Stomach (tissue), 9 donors: Measurements from ENCODE around the gene SHISA3. TPM values are rescaled to one million over a fixed set of nuclear protein-coding genes. Genes with fewer than 3 reads are reported as not detected.

Experiments used
- DNase-seq, 2 donors: peaks; one replicate each; pipeline versions ENCODE4 v3.0.0 to v3.0.0-alpha.2; 2013 to 2019
- H3K27ac ChIP-seq, 5 donors: fragments of 200-600 bp in 4 of 5; sonication (generic) in 4 of 5; one replicate each; pipeline ENCODE4 v1.5.1; 2013 to 2019; ENCODE audit warnings: mild to moderate bottlenecking in 1 of 5, moderate library complexity in 1 of 5
- H3K27me3 ChIP-seq, 3 donors: fragments of 200-600 bp; sonication (generic); one replicate each; pipeline ENCODE4 v1.5.1; 2017 to 2019; ENCODE audit warnings: mixed run types in 1 of 3
- H3K36me3 ChIP-seq, 4 donors: fragments of 200-600 bp; sonication (generic); 1 replicate in 3 of 4; 2 replicates in 1 of 4; pipeline ENCODE4 v1.5.1; 2016 to 2019
- H3K4me1 ChIP-seq, 4 donors: fragments of 200-600 bp; sonication (generic); one replicate each; pipeline ENCODE4 v1.5.1; 2016 to 2019
- H3K4me3 ChIP-seq, 4 donors: fragments of 200-600 bp; sonication (generic) in 3 of 4; one replicate each; pipeline ENCODE4 v1.5.1; 2016 to 2019; ENCODE audit warnings: mild to moderate bottlenecking in 1 of 4
- H3K9me3 ChIP-seq, 4 donors: fragments of 200-600 bp; sonication (generic); one replicate each; pipeline ENCODE4 v1.5.1; 2016 to 2019
- EP300 ChIP-seq: sonication (generic); formaldehyde crosslinking; IDR thresholded peaks from one replicate; pipeline ENCODE4 v1.6.1; 2017; ENCODE audit warnings: antibody characterized with exemption
- POLR2A ChIP-seq, 4 donors: fragments of 450-650 bp; IDR thresholded peaks; one replicate each; pipeline ENCODE4 v1.6.1; 2016; ENCODE audit warnings: antibody characterized with exemption in 4 of 4, control low read depth in 2 of 4, mild to moderate bottlenecking in 1 of 4, moderate library complexity in 1 of 4
- POLR2AphosphoS5 ChIP-seq, 3 donors: sonication (generic); formaldehyde crosslinking; IDR thresholded peaks; one replicate each; pipeline ENCODE4 v1.6.1; 2016; ENCODE audit warnings: antibody characterized with exemption in 3 of 3
- WGBS, 5 donors: extraction: QIAGEN DNeasy Blood & Tissue Kit in 3 of 5; methylation state at CpG; one replicate each; pipeline versions ENCODE4 v1.1.5 to v1.1.7; 2013 to 2018; 5-methylcytosine and 5-hydroxymethylcytosine counted together
- intact Hi-C: fragments of 100-400 bp; cut with DNase I; formaldehyde crosslinking; loops from one replicate; pipeline ENCODE4 v1.15.1; 2023; ENCODE audit warnings: low total_unique reads
- polyA plus RNA-seq, 3 donors: library from polyadenylated mRNA; stranded (reverse); fragments of 200-250 nt; gene quantifications; one replicate each; pipeline ENCODE4 v1.2.3, GENCODE V29; 2013
- total RNA-seq, 5 donors: library from RNA; depleted of rRNA; stranded (reverse); fragments of >200 nt; gene quantifications; one replicate each; pipeline versions ENCODE4 v1.1.0 to v1.2.3, GENCODE V29; 2014 to 2016
- TF ChIP-seq, protein P1 (sequence below), 7 experiments: fragments of 450-650 bp in 4 of 7; fragments of 200-600 bp in 3 of 7; sonication (generic) in 3 of 7; IDR thresholded peaks; one replicate each; pipeline ENCODE4 v1.5.1; 2016 to 2019; ENCODE audit warnings: antibody characterized with exemption in 7 of 7, control low read depth in 2 of 7, mild to moderate bottlenecking in 1 of 7
- donor health status: healthy with polysubstance abuse.
- donor health status: Bipolar disorder and iron deficiency.
- donor health status: healthy.

The SHISA3 gene
- total and polyA plus RNA-seq, 8 donors: 0.44 to 8.4 (median 1.7) TPM; not detected in 1

DNA sequence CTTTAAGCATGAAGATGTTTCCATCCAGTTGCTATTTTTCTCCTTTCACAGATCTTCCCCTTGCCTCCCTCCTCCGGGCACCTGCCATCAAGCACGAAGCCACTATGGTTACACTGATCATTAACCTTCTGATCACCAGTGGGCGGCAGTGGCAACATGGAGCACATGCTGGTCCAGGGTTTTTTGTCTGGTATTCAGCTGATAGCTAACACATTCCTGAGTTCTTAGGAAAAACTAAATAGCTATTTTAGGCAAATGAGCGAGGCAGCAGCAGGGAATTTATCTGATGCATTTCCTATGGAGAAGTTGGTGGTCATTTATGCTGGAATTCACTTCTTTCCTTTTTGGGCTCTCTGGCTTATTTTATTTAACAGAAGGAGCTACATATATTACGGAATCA lies 22.9 kb downstream of the SHISA3 start:
- intact Hi-C loops: no loop called here
- no peak overlapping the region for H3K27ac ChIP-seq

DNA sequence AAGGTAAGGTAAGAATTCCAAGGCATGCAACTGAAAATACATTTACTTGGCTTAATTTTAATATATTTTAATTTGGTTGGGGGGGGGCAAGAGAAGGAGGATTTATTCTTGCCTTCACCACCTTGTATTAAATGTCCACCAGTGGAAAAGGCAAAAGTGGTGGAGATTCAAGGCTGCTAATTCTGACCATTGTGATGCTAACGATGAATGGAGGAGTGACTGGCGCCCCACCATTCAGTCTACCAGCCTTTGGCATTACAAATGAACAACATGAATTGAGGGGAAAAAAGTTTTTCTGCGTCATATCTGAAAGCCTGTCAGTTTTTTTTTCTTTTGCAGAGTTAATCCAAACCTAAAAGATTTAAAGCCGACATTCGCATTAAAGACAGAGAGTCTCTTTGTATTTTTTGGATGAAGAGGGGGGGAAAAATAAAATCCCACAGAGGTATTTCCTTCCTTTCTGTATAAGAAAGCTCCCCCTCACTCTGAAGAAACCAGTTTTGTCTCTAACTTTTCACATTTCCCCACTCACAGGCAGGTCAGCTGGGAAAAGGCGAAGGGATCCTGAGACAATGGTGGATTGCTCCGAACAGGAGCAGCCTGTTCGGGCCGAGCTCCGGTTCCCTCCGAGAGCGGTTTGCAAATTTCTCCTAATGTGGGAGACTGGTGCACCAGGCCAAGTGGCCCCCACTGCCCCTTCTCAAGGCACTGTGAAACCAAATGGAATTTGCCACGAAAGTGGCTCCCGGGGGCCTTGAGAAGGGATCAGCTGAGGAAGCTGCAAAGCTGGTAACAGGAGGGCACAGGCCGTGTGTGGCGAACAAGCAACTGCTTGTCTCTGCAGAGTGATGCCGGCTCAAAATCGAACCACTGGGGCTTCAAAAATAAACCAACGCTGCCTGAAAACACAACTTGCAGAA lies 28.1 kb downstream of the SHISA3 start:
- H3K36me3 ChIP-seq: peaks cover 3 to 41% (median 37%) of the 10 kb centered on the region in 4 donors
- H3K4me3 ChIP-seq: no peak overlapping the region
- WGBS, 5 donors: 91 to 95% (median 94%) methylated on average over 19 of the region's 19 CpGs
- TF ChIP-seq POLR2A (IDR thresholded peaks at IDR 0.05) (no peak), EP300 (no peak), POLR2AphosphoS5 (IDR thresholded peaks at IDR 0.05) (no peak)
- TF ChIP-seq, protein P1, sequence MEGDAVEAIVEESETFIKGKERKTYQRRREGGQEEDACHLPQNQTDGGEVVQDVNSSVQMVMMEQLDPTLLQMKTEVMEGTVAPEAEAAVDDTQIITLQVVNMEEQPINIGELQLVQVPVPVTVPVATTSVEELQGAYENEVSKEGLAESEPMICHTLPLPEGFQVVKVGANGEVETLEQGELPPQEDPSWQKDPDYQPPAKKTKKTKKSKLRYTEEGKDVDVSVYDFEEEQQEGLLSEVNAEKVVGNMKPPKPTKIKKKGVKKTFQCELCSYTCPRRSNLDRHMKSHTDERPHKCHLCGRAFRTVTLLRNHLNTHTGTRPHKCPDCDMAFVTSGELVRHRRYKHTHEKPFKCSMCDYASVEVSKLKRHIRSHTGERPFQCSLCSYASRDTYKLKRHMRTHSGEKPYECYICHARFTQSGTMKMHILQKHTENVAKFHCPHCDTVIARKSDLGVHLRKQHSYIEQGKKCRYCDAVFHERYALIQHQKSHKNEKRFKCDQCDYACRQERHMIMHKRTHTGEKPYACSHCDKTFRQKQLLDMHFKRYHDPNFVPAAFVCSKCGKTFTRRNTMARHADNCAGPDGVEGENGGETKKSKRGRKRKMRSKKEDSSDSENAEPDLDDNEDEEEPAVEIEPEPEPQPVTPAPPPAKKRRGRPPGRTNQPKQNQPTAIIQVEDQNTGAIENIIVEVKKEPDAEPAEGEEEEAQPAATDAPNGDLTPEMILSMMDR (IDR thresholded peaks at IDR 0.05): no peak
- no peak for DNase-seq
- no peaks in the 10 kb centered on the region for H3K27me3 ChIP-seq
- no peaks in the 10 kb centered on the region for H3K9me3 ChIP-seq
- no peak overlapping the region for H3K27ac ChIP-seq
- H3K4me1 ChIP-seq: no peaks in the 10 kb centered on the region
- intact Hi-C loops: no loop called here

More for the DNA sequence above, 22.9 kb downstream of the SHISA3 start:
- peaks cover 0 to 45% (median 34%) of the 10 kb centered on the region in 4 donors for H3K36me3 ChIP-seq
- no peak for DNase-seq
- no peaks in the 10 kb centered on the region for H3K9me3 ChIP-seq
- no peaks in the 10 kb centered on the region for H3K27me3 ChIP-seq
- no peak for TF ChIP-seq EP300
- 85 to 94% (median 90%) methylated on average over 5 of the region's 5 CpGs for WGBS, 5 donors
- no peaks in the 10 kb centered on the region for H3K4me1 ChIP-seq
- H3K4me3 ChIP-seq: no peak overlapping the region

DNA sequence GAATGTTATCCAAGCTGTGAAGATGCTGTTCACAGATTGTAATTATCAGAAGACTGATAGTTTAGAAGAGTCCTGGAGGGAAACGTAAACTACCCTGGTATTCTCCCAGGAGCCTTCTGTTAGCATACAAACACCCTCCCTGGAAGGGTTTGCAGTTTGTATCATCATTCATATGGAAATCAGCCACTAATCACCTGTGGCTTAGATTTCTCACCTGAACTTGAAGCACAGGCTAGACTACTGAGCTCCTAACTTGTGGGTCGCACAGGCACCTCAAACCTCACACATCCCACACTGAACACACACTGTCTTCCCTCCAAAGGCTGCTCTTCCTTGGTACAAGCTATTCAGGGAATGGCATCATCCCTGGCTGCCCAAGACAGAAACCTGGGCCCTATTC lies 30.7 kb downstream of the SHISA3 start:
- WGBS, 5 donors: 76 to 85% (median 82%) methylated on average over 2 of the region's 2 CpGs
- Histone ChIP-seq H3K27me3 (no peaks in the 10 kb centered on the region), H3K4me3 (no peak overlapping the region), H3K4me1 (no peaks in the 10 kb centered on the region), H3K36me3 (peaks cover 3 to 27% (median 14%) of the 10 kb centered on the region in 4 donors), H3K9me3 (no peaks in the 10 kb centered on the region), H3K27ac (no peak overlapping the region)
- intact Hi-C loops: no loop called here
- TF ChIP-seq EP300: no peak
- no peak for TF ChIP-seq POLR2A (IDR thresholded peaks at IDR 0.05)
- TF ChIP-seq, protein P1 (IDR thresholded peaks at IDR 0.05): no peak
- no peak for TF ChIP-seq POLR2AphosphoS5 (IDR thresholded peaks at IDR 0.05)
- no peak for DNase-seq

DNA sequence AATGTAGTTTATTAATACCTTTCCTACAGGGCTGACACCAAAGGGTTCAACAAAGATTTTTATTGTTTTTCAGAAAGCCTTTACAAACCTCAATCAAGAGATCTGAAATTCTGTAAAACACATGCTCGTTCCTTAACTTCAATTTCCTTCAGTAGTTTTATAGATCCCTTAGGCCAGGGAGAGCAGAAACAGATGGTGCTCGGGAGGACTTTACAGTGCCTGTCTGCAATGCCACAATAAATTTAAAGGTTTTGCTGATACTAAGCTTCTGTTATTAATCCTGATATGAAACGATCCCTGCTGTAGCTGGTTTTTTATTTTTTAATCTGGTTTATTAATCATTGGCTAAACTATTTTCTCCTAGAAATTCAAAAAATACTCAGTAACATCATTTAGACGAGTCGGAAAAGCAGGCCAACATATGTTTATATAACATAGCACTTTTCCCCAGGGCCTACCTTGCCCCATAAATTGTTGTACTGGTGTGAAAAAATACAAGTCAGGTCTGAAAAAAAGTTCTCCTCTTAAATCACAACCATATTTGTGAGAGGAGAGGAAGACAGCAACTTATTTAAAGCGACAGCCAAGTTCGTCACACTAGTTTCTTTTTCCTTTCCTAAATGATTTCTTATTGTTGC lies 39.8 kb downstream of the SHISA3 start:
- no peaks in the 10 kb centered on the region for H3K9me3 ChIP-seq
- H3K36me3 ChIP-seq: peaks cover 0 to 38% (median 32%) of the 10 kb centered on the region in 4 donors
- no peak overlapping the region for H3K4me3 ChIP-seq
- no peak overlapping the region for H3K27ac ChIP-seq
- H3K4me1 ChIP-seq: no peaks in the 10 kb centered on the region
- DNase-seq: no peak
- 82 to 94% (median 84%) methylated on average over 7 of the region's 7 CpGs for WGBS, 5 donors
- H3K27me3 ChIP-seq: no peaks in the 10 kb centered on the region
- intact Hi-C loops: no loop called here
- TF ChIP-seq, protein P1 (IDR thresholded peaks at IDR 0.05): no peak
- TF ChIP-seq POLR2A (IDR thresholded peaks at IDR 0.05) (no peak), POLR2AphosphoS5 (IDR thresholded peaks at IDR 0.05) (no peak), EP300 (no peak)
